NCI-H2196 treated with DMSO at 0.1 percent for 48 hours (cell line): ENCODE data around the gene GSTA4.
"Not testable (repeated sequence)": the region's sequence is repeated elsewhere in the genome, so short reads cannot be mapped to it uniquely, and the experiment has no call there.

Experiments
- DNase-seq: peaks from one replicate; lab custom pipeline; 2025; ENCODE audit not compliant: unreplicated experiment; lab: John Stamatoyannopoulos, UW

Gene GSTA4

DNA sequence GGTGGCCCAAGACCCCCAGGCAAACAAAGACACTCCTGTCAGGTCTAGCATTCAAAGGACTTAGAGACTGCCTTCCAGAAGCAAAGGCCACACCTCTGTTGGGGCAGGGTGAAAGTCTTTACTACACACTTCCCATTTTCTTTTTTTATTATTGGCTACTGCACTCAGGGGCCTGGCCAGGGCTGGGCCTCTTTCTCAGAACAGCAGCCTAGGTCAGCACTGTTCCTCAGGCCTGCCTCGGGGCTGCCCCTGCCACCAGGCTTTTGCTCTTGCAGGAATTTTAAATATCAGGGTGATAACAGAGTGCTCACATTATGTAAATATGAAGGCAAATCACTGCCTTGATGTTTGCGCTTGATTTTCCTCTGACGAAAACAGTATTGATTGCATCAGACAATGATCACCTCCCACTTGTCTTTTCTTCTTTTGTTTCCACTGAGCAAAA, 18.5 kb downstream of the GSTA4 start:
- no peak for DNase-seq

DNA sequence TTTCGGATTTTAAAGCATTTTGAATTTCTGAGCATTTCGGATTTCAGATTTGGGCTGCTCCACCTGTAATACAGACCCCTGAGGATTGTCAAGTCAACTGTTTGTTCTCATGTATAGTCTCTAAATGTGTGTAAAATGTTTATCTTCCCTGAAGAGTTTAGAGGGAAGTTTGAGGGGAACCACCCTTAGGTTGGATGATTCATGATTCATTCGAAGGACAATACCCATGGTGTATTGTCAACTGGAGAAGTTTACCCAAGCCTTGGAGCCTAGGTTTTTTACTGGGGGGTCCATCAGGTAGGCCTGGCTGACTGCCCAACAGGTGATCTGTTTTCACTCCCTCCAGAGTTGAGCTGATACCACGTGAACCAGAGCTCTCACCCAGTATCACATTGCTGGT, 18.9 kb downstream of the GSTA4 start:
- no peak for DNase-seq

GRCh38 chr6:52975580-52975979, 19.5 kb downstream of the GSTA4 start:
- DNase-seq: no peak

DNA sequence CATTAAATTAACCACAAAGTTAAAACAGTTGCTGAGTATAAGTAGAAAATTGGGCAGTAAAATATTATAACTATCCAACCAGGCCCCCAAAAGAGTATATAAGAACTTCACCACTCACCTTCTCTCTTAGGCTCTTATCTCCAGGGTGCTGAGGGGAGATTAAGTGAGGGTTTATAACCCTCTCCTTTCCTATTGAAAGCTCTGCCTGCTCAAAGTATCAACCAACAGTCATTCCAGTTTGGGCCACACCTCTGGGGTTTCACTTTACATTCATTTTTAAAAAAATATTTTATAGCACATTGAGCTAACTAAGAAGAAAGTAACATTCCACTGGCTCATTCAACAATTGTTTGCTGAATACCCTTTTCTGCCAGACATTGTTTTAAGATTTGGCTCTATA, 22.1 kb downstream of the GSTA4 start:
- DNase-seq: no peak

DNA sequence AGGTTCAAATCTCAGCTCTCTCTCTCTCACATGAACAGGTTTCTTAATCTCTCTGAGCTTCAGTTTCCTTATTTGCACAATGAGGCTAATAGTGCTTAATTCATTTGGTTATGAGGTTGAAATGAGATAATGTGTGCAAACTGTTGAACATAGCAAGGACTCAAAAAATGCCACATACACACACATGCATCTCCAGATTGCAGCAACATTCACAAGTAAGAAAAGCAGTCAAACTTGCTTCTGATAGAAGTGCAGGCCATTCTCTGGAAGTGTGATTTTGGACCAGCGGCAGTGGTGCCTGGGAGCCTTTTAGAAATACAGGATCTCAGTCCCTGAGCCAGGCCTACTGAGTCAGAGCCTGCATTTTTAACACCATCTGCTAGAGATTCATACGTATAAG, 25.7 kb downstream of the GSTA4 start:
- no peak for DNase-seq

- DNase-seq: no peak
Measured at GRCh38 chr6:52966101-52966500, 29.0 kb downstream of the GSTA4 start.

DNA sequence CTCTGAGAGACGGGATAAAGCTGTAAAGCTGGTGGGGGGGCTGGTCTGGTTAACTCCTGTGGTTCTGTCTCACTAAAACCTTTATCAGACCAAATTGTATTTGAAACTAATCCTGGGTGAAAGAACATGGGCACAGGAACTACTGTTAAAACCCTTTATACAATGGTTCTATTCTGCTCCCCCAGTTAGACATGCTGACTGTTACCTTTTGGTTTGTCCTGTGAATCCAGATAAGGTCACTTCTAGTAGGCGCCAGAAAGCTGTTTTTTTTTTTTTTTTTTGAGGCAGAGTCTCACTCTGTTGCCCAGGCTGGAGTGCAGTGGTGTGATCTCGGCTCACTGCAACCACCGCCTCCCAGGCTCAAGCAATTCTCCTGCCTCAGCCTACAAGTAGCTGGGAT, 29.7 kb downstream of the GSTA4 start:
- DNase-seq: no peak

DNA sequence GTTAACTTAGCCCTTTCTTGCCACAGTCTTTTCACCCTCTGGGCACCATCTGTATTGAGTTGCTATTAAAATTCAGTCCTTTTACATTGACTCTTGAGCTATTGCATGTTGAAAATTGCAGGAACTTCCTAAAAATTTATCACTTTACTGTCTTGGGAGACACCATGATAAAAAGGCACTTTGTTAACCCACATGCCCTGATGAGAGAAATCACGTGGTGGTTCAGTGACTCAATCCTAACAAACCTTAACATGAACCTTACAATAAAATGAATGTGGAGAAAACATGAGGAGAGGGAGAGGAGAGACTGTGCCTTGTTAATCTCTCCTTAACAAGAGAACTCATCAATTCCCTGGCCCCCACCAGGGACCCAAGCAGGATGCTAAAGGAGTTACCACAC, 30.8 kb downstream of the GSTA4 start:
- DNase-seq: no peak

- no peak for DNase-seq
Measured at GRCh38 chr6:52962701-52963100, 32.4 kb downstream of the GSTA4 start.

- DNase-seq: not testable (repeated sequence)
Measured at GRCh38 chr6:52961022-52961421, 34.1 kb downstream of the GSTA4 start.

DNA sequence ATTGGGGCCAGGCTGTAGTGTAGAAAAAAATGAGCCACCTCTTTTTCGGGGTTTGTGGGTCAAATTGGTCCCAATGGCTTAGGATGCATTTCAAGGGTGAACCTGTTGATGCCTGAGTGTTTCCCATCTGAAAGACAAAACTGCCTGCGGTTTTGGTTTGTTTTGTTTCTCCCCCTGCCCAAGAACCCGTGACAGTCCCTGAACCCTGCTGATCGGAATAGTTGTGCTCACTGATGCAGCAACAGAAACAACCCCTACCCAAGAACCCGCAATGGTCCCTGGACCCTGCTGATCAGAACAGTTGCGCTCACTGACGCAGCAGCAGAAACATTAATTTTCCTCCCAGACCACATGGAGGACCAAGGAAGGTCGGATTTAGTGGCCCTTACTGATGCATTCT, 34.9 kb downstream of the GSTA4 start:
- not testable (repeated sequence) for DNase-seq

DNA sequence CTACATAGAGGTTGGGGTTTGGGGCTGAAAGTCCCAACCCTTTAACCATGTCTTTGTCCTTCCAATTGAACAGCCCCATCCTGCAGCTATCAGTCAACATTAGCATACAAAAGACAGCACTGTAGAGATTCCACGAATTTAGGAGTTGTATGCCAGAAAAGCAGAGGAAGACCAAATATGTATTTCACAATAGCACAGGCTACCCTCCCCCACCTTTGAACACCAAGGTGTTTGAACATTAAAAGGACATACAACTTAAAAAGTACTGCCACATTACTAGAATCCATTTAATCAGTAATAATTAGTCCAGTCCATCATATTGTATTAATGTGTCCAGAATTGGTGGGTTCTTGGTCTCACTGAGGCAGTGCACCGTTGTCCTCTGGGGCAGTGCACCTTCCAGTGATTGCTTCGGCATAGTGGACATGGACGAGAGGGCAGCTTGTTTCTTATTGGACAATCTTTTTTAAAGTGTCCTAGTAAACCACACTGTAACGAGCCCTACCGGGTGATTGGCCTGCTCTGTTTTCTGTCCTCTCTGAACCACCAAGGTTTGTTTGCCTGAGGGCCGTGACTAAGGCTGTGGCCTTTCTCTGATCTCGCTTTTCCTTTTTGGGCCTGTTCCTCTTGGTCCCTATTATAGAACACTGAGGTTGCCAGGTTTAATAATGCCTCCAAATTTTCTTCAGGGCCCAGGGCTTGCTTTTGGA, 36.4 kb downstream of the GSTA4 start:
- no peak for DNase-seq

DNA sequence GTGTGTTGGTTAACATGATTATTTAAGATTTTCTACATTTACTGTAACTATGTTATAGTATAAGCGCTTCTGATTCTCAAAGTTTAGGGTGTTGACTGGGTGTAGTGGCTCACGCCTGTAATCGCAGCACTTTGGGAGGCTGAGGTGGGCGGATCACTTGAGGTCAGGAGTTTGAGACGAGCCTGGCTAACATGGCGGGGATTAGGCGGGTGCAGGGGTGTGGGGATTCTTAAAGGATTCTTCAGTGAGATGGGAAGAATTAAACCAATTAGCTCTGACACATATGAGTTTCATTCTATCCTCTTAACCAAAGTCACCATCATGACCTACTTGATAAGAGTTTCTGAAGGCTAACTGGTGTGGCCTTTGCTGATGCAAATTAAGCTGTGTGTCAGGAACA, 39.2 kb downstream of the GSTA4 start:
- DNase-seq: no peak

DNA sequence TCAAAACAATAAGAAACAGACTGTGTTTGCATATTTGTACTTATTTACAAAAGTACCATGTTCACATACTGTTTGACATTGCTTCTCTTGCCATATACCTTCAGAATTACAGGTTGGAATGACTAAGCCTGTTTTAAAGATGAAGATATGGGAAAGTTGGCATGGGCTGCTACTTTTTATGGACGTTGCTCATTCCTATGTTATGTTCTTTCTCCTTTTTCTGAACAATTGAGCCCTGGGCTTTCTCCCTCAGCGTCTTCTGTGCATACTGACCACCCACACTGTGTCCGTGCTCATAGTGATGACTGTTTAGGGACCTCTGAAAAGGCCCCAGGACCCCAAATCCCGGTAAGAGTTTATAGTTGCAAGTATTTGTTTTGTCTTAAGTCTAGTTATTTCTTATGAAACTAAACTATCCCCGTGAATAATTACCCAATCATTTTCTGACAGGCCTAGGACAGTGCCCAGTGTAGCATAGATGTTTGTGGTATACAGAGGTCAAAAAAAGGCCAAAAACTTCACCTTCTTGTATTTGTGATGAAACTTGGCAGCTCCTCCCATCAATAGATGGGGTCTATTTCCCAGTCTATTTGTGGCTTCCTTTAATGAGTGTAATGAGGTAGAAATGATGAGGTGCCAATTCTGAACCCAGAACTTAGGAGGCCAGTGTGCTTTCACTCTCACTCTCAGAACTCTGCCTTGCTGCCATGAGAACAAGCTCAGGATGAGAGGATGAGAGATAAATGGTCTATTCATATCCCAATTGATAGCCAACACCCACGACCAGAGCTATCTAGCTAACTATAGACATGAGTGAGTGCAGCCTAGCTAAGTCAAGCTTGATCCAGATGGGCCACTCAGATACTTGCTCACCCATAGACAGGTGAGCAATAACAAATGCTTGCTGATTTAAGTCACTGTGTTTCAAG, 40.9 kb downstream of the GSTA4 start:
- no peak for DNase-seq

DNA sequence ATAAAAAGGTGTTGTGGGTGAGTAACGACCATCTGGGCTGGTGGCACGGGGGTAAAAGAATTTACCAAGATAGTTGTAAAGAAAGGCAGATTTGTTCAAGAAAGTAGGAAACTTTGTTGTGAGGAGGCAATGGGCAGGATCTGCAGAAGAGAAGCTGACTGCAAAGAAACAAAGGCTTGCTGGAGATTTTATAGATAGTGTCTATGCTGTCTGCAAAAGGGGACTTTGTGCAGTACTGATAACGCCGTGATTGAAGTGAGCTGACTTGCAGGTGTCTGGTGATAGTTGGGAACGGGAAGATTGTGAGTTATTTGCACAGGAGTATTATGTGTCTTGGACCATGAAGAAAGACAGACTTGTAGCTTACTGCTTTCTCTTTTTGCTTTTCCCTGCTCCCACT, 48.8 kb downstream of the GSTA4 start:
- no peak for DNase-seq

- DNase-seq: not testable (repeated sequence)
Measured at GRCh38 chr6:52942821-52943220, 52.3 kb downstream of the GSTA4 start.

GRCh38 chr6:52942221-52942620, 52.9 kb downstream of the GSTA4 start:
- DNase-seq: no peak

GRCh38 chr6:52937908-52938307, 57.2 kb downstream of the GSTA4 start:
- no peak for DNase-seq

GRCh38 chr6:52933778-52934177, 61.3 kb downstream of the GSTA4 start:
- DNase-seq: no peak

DNA sequence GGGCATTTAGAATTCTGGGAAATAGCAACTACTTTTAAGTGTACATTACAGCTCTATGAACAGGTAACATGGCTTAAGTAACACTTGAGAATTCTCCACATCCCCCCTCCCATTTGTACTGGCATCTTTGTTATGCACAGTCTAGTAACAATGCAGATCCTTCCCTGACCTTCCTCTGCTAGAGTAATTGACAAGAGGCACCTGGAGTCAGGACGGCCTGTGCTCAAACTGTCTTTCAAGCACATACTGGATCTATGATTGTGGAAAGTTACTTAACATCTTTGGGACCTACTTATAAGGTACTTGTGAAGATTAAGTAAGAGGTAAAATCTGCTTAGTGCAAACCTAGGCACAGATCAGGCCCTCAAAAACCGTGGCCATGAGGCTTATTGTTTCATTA, 63.7 kb downstream of the GSTA4 start:
- DNase-seq: no peak

DNA sequence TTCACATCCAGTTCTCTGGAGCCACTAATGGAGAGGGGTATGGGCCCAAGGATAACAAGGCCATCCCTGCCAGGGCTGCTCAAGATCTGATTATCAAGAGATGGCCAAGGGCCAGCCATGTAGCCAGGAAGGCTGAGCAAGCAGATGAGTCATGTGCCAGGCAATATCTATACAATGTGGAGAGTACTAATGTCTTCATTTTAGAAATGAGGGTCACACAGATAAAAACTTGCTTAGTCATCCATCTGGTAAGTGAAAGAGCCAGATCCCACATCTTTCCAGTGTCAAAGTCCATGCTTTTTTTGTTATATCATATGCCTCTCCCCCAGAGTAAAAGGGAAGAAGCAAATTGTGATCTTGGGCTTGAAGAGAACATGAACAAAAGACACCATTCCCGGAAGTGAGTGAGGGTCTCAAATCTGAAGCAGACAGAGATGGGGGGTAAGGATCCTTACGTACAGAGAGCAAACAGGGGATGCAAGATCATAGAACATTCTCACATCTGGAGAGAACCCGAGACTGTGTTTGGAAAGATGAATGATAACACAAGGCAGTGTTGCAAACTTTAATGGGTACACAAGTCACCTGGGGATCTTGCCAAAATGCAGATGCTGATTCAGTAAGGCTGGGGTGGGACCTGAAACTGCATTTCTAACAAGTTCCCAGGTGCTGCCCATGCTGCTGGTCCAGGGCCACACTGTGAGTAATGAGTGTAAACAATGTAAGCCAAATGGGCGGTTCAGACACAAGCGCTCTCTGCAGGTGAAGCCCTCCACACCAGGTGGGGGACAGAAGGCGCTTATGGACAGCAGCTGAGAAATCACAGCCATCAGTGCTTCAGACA, 65.5 kb downstream of the GSTA4 start:
- no peak for DNase-seq
